Measurements from ENCODE around the gene DPEP1.
A peak's percentile ranks its signal among the peaks of the same experiment; 100 is the strongest.

The DPEP1 gene

DNA sequence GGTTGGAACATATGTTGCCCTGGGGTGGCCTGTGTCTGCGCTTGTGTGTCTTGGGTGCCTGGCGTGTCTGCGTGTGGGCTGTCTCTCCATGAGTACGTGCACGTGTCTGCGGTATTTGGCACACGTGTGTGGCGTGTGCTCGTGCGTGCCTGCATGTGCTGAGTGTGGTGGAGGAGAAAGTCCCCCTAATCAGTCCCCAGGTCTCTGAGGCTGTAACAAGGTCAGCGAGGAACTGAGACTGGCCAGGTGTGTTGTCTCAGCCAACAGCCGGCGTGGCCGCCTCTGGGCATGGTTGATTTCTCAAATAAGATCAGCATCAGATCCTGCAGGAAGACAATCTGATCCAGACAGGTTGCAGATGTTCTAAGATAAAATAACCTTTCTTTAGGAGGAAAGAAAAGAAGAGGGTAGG is 41.4 kb upstream of the DPEP1 start:
- Histone ChIP-seq H3K27me3 (ENCODE audit: control insufficient read depth in 1 of 2, insufficient read depth in 2 of 2, low read length in 2 of 2) (peaks cover 31 to 57% of the 10 kb centered on the region in 2 donors), H3K9me3 (ENCODE audit: control insufficient read depth in 2 of 2, low read length in 2 of 2) (no peaks in the 10 kb centered on the region), H3K36me3 (ENCODE audit: control insufficient read depth in 2 of 2, insufficient read depth in 2 of 2, low read length in 2 of 2) (no peaks in the 10 kb centered on the region), H3K4me1 (ENCODE audit: control insufficient read depth, insufficient read depth, low read length) (peaks cover 16% of the 10 kb centered on the region), H3K4me3 (ENCODE audit: low read length in 2 of 2) (no peak overlapping the region), H3K9ac (ENCODE audit: low read length in 2 of 2) (no peak overlapping the region), H3K27ac (ENCODE audit: low read length) (no peak overlapping the region)

DNA sequence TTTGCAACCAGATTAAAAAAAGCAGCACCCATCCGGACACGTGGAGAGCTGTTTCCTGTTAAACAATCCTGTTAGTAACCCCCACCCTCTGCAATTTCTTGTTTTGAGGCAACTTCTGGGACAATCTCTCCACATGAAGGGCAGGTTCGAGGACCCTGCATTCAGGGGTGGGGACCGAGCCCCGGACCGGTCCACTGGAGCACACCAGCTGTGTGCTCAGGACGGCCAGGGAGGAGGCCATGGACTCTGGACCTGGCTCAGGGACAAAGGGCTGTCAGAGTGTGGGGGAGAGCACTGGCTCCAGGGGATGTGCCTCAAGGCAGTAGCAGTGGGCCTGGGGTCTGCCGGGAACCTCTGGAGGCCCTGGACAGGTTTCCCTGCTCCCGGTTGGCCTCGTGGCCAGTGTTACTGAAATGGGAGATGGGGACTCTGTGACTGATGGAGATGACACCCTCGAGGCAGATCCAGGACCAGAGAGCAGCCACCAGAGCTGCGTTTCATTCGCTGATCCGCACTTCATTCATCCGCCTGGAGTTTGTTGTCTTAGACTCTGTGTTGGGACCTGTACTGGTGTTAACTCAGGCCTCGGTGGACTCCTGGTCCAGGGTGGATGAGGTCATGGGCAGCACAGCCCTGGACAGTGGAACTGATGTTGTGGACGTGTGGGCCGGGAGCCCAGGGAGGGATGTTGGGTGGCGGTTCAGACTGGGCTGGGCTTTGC is 40.8 kb upstream of the DPEP1 start:
- H3K27me3 ChIP-seq (ENCODE audit: control insufficient read depth in 1 of 2, insufficient read depth in 2 of 2, low read length in 2 of 2), result peaks cover 35 to 60% of the 10 kb centered on the region in 2 donors
- H3K36me3 ChIP-seq (ENCODE audit: control insufficient read depth in 2 of 2, insufficient read depth in 2 of 2, low read length in 2 of 2), result no peaks in the 10 kb centered on the region

DNA sequence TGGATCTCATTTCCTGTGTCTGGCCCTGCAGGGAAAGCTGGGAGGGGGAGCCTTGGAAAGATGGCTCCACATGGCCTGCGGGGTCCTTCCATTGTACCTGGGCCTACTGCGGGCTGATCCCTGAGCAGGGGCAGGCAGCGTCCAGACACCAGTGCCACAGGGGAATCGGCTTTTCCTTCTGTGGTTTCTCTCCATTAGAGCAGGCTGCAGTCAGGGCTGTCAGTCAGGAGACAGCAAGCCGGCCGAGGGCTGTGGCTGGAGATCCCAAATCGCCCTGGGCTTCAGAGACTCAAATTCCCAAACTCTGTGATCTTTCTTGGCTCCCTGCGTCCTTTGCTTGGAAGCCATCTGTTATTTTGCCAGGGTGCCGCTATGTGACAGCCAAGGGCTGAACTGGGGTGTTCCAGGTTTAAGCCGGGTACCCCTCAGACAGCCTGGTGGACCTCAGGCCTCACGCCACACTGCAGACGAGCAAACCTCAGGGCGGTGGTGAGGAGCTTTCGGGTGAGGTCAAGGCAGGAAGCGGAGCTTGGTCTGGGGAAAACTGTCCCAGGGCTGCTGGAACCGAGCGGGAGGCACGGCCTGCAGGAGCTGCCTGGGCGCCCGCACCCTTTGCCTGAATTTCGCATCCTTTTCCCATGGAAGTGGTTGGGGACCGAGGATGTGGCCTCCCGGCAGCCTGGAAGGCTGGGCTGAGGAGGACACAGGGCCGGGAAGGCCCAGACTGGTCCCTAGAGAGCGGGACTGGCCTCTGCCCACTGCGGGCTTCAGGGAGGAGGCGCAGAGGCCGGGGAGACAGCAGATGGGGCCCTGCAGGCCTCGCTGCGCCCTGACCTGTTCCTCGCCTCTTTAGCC is 39.4 kb upstream of the DPEP1 start:
- H3K4me3 ChIP-seq (ENCODE audit: low read length in 2 of 2), result no peak overlapping the region
- H3K27me3 ChIP-seq (ENCODE audit: control insufficient read depth in 1 of 2, insufficient read depth in 2 of 2, low read length in 2 of 2), result peaks cover 35 to 60% of the 10 kb centered on the region in 2 donors
- no peaks in the 10 kb centered on the region for H3K9me3 ChIP-seq (ENCODE audit: control insufficient read depth in 2 of 2, low read length in 2 of 2)
- no peak overlapping the region for H3K9ac ChIP-seq (ENCODE audit: low read length in 2 of 2)
- no peaks in the 10 kb centered on the region for H3K36me3 ChIP-seq (ENCODE audit: control insufficient read depth in 2 of 2, insufficient read depth in 2 of 2, low read length in 2 of 2)
- no peak overlapping the region for H3K27ac ChIP-seq (ENCODE audit: low read length)
- peaks cover 16% of the 10 kb centered on the region for H3K4me1 ChIP-seq (ENCODE audit: control insufficient read depth, insufficient read depth, low read length)

More for the DNA sequence above, 40.8 kb upstream of the DPEP1 start:
- H3K4me3 ChIP-seq (ENCODE audit: low read length in 2 of 2), result no peak overlapping the region
- no peak overlapping the region for H3K27ac ChIP-seq (ENCODE audit: low read length)
- H3K9ac ChIP-seq (ENCODE audit: low read length in 2 of 2), result no peak overlapping the region
- no peaks in the 10 kb centered on the region for H3K9me3 ChIP-seq (ENCODE audit: control insufficient read depth in 2 of 2, low read length in 2 of 2)
- peaks cover 16% of the 10 kb centered on the region for H3K4me1 ChIP-seq (ENCODE audit: control insufficient read depth, insufficient read depth, low read length)

DNA sequence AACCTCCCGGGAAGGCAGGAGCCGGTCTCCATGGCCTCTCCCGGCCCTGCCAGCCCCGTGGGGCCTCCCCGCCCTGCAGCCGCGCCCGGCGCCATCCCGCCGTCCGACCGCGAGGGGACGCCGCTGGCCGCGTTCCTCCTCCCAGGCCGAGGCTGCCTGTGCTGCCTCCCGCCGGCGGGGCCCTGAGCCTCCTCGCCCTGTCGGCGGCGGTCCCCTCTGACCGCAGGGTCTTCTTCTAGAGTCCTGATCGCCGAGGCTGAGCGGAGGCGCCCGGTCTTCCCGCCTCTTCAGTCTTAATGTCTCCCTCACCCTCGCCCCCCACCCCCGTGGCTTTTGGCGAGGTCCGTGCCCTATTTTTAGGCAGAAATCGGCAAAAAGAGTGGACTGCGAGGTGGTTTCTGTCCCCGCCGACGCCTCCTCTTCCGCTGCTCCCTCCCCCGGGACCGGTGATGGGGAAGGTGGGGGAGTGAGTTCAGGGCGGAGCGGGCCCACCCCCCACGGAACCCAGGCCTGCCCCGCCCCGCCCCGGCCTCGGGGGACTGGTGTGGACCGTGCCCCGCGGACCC is 38.7 kb upstream of the DPEP1 start:
- Histone ChIP-seq H3K9ac (ENCODE audit: low read length in 2 of 2) (no peak overlapping the region), H3K27me3 (ENCODE audit: control insufficient read depth in 1 of 2, insufficient read depth in 2 of 2, low read length in 2 of 2) (peaks cover 32 to 60% of the 10 kb centered on the region in 2 donors), H3K4me3 (ENCODE audit: low read length in 2 of 2) (peak overlapping the region in 1 of 2 donors; percentile 49)

DNA sequence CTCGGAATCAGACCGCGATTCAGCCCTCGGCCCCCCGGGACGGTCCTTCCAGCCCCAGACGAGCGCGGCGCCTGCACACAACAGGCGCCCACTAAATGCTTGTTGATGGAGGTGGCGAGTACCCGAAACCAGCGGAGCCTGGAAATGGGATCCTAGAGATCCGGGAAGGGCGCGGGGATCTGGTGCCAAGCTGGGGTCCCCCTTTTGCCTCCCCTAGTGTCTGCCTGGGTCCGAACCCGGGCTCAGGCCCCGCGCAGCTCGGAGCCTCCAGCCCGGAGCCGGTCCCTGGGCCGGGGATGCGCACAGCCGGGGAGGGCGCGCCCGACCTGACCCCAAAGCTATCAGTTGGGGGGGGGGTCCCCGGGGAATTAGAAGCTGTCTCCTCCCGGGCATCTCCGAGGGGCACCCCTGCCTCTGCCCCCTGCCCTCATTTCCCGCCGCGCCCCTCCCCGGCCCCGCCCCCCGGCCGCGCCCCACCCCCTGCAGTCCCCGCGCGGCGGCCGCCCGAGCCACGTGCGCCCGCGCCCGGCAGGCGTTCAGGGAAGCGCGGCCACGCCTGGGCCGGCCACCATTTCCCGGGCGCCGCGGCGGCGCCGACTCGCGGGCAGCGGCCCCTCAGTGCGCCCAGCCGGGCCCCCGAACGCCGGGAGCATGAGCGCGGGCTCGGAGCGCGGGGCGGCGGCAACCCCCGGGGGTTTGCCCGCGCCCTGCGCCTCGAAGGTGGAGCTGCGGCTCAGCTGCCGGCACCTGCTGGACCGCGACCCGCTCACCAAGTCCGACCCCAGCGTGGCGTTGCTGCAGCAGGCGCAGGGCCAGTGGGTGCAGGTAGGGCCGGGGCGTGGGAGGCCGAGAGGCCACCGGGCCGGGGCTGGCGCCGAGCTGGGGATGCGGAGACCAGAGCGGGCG is 37.9 kb upstream of the DPEP1 start, which contains the start of gene CPNE7:
Gene CPNE7 (plus strand): TSS at position 512 of the 906 bp plus-strand sequence. CDS start 140 bp downstream, at position 652.
- H3K4me3 ChIP-seq (ENCODE audit: low read length in 2 of 2), result peak within 1 kb of the TSS in 1 of 2 donors; percentile 49
- no peaks in the 10 kb centered on the region for H3K9me3 ChIP-seq (ENCODE audit: control insufficient read depth in 2 of 2, low read length in 2 of 2)
- peaks cover 27 to 52% of the 10 kb centered on the region in 2 donors for H3K27me3 ChIP-seq (ENCODE audit: control insufficient read depth in 1 of 2, insufficient read depth in 2 of 2, low read length in 2 of 2)
- H3K36me3 ChIP-seq (ENCODE audit: control insufficient read depth in 2 of 2, insufficient read depth in 2 of 2, low read length in 2 of 2), result no peaks in the 10 kb centered on the region
- no peak within 1 kb of the TSS for H3K9ac ChIP-seq (ENCODE audit: low read length in 2 of 2)
- no peak within 1 kb of the TSS for H3K27ac ChIP-seq (ENCODE audit: low read length)
- H3K4me1 ChIP-seq (ENCODE audit: control insufficient read depth, insufficient read depth, low read length), result peaks cover 16% of the 10 kb centered on the region

More for the DNA sequence above, 38.7 kb upstream of the DPEP1 start:
- Histone ChIP-seq H3K9me3 (ENCODE audit: control insufficient read depth in 2 of 2, low read length in 2 of 2) (no peaks in the 10 kb centered on the region), H3K4me1 (ENCODE audit: control insufficient read depth, insufficient read depth, low read length) (peaks cover 16% of the 10 kb centered on the region), H3K36me3 (ENCODE audit: control insufficient read depth in 2 of 2, insufficient read depth in 2 of 2, low read length in 2 of 2) (no peaks in the 10 kb centered on the region), H3K27ac (ENCODE audit: low read length) (no peak overlapping the region)

DNA sequence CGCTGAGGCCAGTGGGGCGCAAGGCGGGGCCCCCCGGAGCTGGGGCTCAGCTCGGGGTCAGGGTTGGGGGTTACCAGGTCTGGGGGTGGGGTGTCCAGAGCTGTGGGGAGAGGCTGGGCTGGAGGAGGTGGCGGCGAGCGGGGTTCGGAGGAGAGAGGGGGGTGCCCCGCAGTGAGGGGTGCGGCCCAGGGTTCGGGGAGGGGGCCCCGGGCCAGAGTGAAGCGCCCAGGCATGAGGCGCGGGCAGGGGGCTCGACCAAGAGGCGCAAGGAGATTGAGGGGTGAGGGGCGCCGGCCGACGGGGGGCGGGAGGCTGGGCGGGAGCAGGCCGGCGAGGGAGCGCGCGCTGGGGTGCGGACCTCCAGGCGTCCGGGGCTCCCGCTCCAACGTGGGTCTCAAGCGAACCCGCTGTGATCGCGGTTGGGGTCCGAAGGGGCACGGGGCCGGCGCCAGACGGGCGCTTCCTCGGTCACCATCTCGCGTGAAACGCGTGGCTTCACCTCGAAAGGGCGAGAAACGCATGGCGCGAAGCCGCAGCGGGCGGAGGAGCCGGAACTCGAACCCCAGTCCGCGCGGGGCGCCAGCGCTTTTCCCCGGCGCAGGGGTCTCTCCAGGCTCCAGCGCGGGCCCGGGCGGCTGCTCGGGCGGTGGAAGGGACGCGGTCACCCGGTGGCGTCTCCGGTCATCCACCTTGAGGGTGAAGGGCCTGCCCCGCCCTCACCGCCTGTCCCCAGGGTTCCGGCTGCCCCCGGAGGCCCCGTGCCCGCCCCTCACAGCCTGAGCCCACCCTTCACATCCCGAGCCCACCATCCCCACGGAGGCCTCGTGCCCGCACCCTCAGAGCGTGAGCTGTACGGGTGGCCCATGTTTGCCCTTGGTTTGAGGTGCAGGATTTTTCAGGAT is 37.0 kb upstream of the DPEP1 start:
- H3K27ac ChIP-seq (ENCODE audit: low read length), result no peak overlapping the region
- H3K9me3 ChIP-seq (ENCODE audit: control insufficient read depth in 2 of 2, low read length in 2 of 2), result no peaks in the 10 kb centered on the region
- H3K4me3 ChIP-seq (ENCODE audit: low read length in 2 of 2), result no peak overlapping the region
- H3K9ac ChIP-seq (ENCODE audit: low read length in 2 of 2), result no peak overlapping the region
- peaks cover 26 to 51% of the 10 kb centered on the region in 2 donors for H3K27me3 ChIP-seq (ENCODE audit: control insufficient read depth in 1 of 2, insufficient read depth in 2 of 2, low read length in 2 of 2)
- peaks cover 16% of the 10 kb centered on the region for H3K4me1 ChIP-seq (ENCODE audit: control insufficient read depth, insufficient read depth, low read length)
- no peaks in the 10 kb centered on the region for H3K36me3 ChIP-seq (ENCODE audit: control insufficient read depth in 2 of 2, insufficient read depth in 2 of 2, low read length in 2 of 2)

DNA sequence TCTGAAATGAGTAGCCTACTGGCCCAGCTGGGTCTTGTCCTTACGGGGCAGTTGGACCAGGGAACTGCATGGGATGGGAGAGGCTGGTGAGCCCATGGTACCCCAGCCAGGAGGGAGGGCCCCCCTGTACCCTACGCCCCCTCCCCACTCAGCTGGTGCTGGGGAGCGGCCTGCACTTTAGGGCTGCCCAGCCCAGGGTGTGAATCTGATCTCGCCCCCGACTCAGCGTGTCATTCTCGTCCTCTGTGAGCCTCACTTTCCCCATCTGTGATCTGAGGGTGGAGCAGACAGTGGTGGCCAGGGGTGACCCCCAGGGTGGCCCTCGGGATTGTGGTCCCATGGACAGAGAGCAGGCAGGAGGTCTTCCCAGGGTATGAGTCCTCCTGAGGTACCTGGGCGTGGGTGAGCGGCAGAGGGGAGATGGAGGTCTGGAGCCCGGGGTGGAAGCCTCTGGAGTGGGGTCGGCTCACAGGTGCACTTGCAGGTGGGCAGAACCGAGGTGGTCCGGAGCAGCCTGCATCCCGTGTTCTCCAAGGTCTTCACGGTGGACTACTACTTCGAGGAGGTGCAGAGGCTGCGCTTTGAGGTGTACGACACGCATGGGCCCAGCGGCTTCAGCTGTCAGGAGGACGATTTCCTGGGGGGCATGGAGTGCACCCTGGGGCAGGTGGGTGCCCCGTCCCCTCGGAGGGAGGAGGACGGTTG is 36.2 kb upstream of the DPEP1 start:
- peaks cover 16% of the 10 kb centered on the region for H3K4me1 ChIP-seq (ENCODE audit: control insufficient read depth, insufficient read depth, low read length)
- no peaks in the 10 kb centered on the region for H3K36me3 ChIP-seq (ENCODE audit: control insufficient read depth in 2 of 2, insufficient read depth in 2 of 2, low read length in 2 of 2)
- H3K27me3 ChIP-seq (ENCODE audit: control insufficient read depth in 1 of 2, insufficient read depth in 2 of 2, low read length in 2 of 2), result peaks cover 23 to 46% of the 10 kb centered on the region in 2 donors
- H3K9me3 ChIP-seq (ENCODE audit: control insufficient read depth in 2 of 2, low read length in 2 of 2), result no peaks in the 10 kb centered on the region
- no peak overlapping the region for H3K9ac ChIP-seq (ENCODE audit: low read length in 2 of 2)
- H3K27ac ChIP-seq (ENCODE audit: low read length), result no peak overlapping the region
- H3K4me3 ChIP-seq (ENCODE audit: low read length in 2 of 2), result no peak overlapping the region

DNA sequence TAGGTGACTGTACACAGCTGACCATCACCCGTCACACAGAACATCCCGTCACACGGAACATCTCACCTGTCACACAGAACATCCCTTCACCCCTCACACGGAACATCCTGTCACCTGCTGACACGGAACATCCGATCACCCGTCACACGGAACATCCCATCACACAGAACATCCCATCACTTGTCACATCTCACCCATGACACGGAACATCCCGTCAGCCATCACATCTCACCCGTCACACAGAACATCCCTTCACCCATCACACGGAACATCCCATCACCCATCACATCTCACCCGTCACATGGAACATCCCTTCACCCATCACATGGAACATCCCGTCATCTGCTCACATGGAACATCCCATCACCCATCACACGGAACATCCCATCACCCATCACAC is 34.1 kb upstream of the DPEP1 start:
- no peak overlapping the region for H3K4me3 ChIP-seq (ENCODE audit: low read length in 2 of 2)
- peaks cover 13% of the 10 kb centered on the region for H3K4me1 ChIP-seq (ENCODE audit: control insufficient read depth, insufficient read depth, low read length)
- no peaks in the 10 kb centered on the region for H3K9me3 ChIP-seq (ENCODE audit: control insufficient read depth in 2 of 2, low read length in 2 of 2)
- H3K27me3 ChIP-seq (ENCODE audit: control insufficient read depth in 1 of 2, insufficient read depth in 2 of 2, low read length in 2 of 2), result peaks cover 11 to 26% of the 10 kb centered on the region in 2 donors
- H3K27ac ChIP-seq (ENCODE audit: low read length), result no peak overlapping the region
- H3K36me3 ChIP-seq (ENCODE audit: control insufficient read depth in 2 of 2, insufficient read depth in 2 of 2, low read length in 2 of 2), result no peaks in the 10 kb centered on the region
- H3K9ac ChIP-seq (ENCODE audit: low read length in 2 of 2), result no peak overlapping the region

DNA sequence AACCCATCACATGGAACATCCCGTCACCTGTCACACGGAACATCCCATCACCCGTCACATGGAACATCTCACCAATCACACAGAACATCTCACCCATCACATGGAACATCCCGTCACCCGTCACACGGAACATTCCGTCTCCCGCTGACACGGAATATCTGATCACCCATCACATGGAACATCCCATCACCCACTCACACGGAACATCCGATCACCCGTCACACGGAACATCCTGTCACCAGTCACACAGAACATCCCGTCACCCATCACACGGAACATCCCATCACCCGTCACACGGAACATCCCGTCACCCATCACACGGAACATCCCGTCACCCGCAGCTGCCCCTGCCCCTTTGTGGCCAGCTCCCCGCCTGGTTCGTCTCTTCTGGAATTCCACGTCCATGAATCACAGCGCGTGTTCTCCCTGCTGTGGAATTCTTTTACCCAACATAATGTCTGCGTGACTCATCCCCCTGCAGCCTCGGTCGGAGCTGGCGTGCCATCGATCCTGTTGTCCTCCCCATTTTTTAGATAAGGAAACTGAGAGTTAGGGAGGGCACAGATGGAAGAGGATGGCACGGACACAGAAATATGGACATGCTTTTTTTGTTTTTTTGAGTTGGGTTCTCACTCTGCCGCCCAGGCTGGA is 32.3 kb upstream of the DPEP1 start:
- no peaks in the 10 kb centered on the region for H3K36me3 ChIP-seq (ENCODE audit: control insufficient read depth in 2 of 2, insufficient read depth in 2 of 2, low read length in 2 of 2)
- no peak overlapping the region for H3K9ac ChIP-seq (ENCODE audit: low read length in 2 of 2)
- H3K9me3 ChIP-seq (ENCODE audit: control insufficient read depth in 2 of 2, low read length in 2 of 2), result no peaks in the 10 kb centered on the region
- peaks cover 7 to 12% of the 10 kb centered on the region in 2 donors for H3K27me3 ChIP-seq (ENCODE audit: control insufficient read depth in 1 of 2, insufficient read depth in 2 of 2, low read length in 2 of 2)
- H3K4me1 ChIP-seq (ENCODE audit: control insufficient read depth, insufficient read depth, low read length), result no peaks in the 10 kb centered on the region
- no peak overlapping the region for H3K27ac ChIP-seq (ENCODE audit: low read length)
- H3K4me3 ChIP-seq (ENCODE audit: low read length in 2 of 2), result no peak overlapping the region

Measured in stomach smooth muscle (tissue), 2 donors.